ENCODE data around the gene UBALD2.
A peak's percentile ranks its signal among the peaks of the same experiment; 100 is the strongest.
"Not testable (repeated sequence)": the region's sequence is repeated elsewhere in the genome, so short reads cannot be mapped to it uniquely, and the experiment has no call there.

The UBALD2 gene

GRCh38 chr17:76267051-76267576 lies 2.0 kb downstream of the UBALD2 start:
- H3K27ac ChIP-seq: peak overlapping the region; percentile 90
- peaks cover 48% of the 10 kb centered on the region for H3K4me1 ChIP-seq
- peak overlapping the region; percentile 81 for H3K4me3 ChIP-seq (ENCODE audit: low read depth, low read length)

GRCh38 chr17:76267581-76268001 lies 2.4 kb downstream of the UBALD2 start:
- not testable (repeated sequence) for H3K36me3 ChIP-seq (ENCODE audit: control insufficient read depth, insufficient read depth, low read length); H3K9ac ChIP-seq; H2AFZ ChIP-seq; H3K4me2 ChIP-seq (ENCODE audit: low read length); H3K27me3 ChIP-seq (ENCODE audit: control insufficient read depth, insufficient read depth, low read length); H3K9me3 ChIP-seq (ENCODE audit: control insufficient read depth, low read length)
- peak overlapping the region; percentile 17 for H3K27ac ChIP-seq
- H3K79me2 ChIP-seq: peaks cover 29% of the 10 kb centered on the region
- peak overlapping the region; percentile 12 for H3K4me3 ChIP-seq (ENCODE audit: low read depth, low read length)
- peaks cover 47% of the 10 kb centered on the region for H3K4me1 ChIP-seq

More at GRCh38 chr17:76267051-76267576, 2.0 kb downstream of the UBALD2 start:
- Histone ChIP-seq H3K4me2 (ENCODE audit: low read length) (peak overlapping the region; percentile 66), H2AFZ (no peak overlapping the region), H3K9ac (no peak overlapping the region), H3K79me2 (peaks cover 29% of the 10 kb centered on the region), H3K36me3 (ENCODE audit: control insufficient read depth, insufficient read depth, low read length) (no peaks in the 10 kb centered on the region), H3K9me3 (ENCODE audit: control insufficient read depth, low read length) (no peaks in the 10 kb centered on the region), H3K27me3 (ENCODE audit: control insufficient read depth, insufficient read depth, low read length) (no peaks in the 10 kb centered on the region)
- no peak for TF ChIP-seq CTCF (IDR thresholded peaks at IDR 0.05)

GRCh38 chr17:76268015-76268749 lies 3.0 kb downstream of the UBALD2 start:
- H3K36me3 ChIP-seq (ENCODE audit: control insufficient read depth, insufficient read depth, low read length): no peaks in the 10 kb centered on the region
- peak overlapping the region; percentile 12 for H3K4me3 ChIP-seq (ENCODE audit: low read depth, low read length)
- TF ChIP-seq CTCF (IDR thresholded peaks at IDR 0.05): no peak
- peak overlapping the region; percentile 17 for H3K27ac ChIP-seq
- no peaks in the 10 kb centered on the region for H3K9me3 ChIP-seq (ENCODE audit: control insufficient read depth, low read length)
- H3K4me2 ChIP-seq (ENCODE audit: low read length): peak overlapping the region; percentile 14
- peaks cover 29% of the 10 kb centered on the region for H3K79me2 ChIP-seq
- no peak overlapping the region for H2AFZ ChIP-seq
- H3K4me1 ChIP-seq: peaks cover 42% of the 10 kb centered on the region
- no peaks in the 10 kb centered on the region for H3K27me3 ChIP-seq (ENCODE audit: control insufficient read depth, insufficient read depth, low read length)
- no peak overlapping the region for H3K9ac ChIP-seq

GRCh38 chr17:76268991-76269981 lies 4.1 kb downstream of the UBALD2 start:
- no peak for TF ChIP-seq CTCF (IDR thresholded peaks at IDR 0.05)
- Histone ChIP-seq H3K4me1 (peaks cover 35% of the 10 kb centered on the region), H3K79me2 (peaks cover 29% of the 10 kb centered on the region), H3K9me3 (ENCODE audit: control insufficient read depth, low read length) (no peaks in the 10 kb centered on the region), H3K4me3 (ENCODE audit: low read depth, low read length) (peak overlapping the region; percentile 7), H3K4me2 (ENCODE audit: low read length) (peak overlapping the region; percentile 14), H3K27ac (peak overlapping the region; percentile 39), H3K36me3 (ENCODE audit: control insufficient read depth, insufficient read depth, low read length) (no peaks in the 10 kb centered on the region), H3K27me3 (ENCODE audit: control insufficient read depth, insufficient read depth, low read length) (no peaks in the 10 kb centered on the region), H3K9ac (no peak overlapping the region), H2AFZ (no peak overlapping the region)

- H3K9me3 ChIP-seq (ENCODE audit: control insufficient read depth, low read length): no peaks in the 10 kb centered on the region
- H3K4me2 ChIP-seq (ENCODE audit: low read length): no peak overlapping the region
- H3K36me3 ChIP-seq (ENCODE audit: control insufficient read depth, insufficient read depth, low read length): no peaks in the 10 kb centered on the region
- H3K4me3 ChIP-seq (ENCODE audit: low read depth, low read length): no peak overlapping the region
- no peak overlapping the region for H3K27ac ChIP-seq
- peaks cover 29% of the 10 kb centered on the region for H3K79me2 ChIP-seq
- no peak overlapping the region for H3K9ac ChIP-seq
- H3K27me3 ChIP-seq (ENCODE audit: control insufficient read depth, insufficient read depth, low read length): no peaks in the 10 kb centered on the region
- H2AFZ ChIP-seq: no peak overlapping the region
- H3K4me1 ChIP-seq: peaks cover 35% of the 10 kb centered on the region
- TF ChIP-seq CTCF (IDR thresholded peaks at IDR 0.05): no peak
Observed at GRCh38 chr17:76270127-76270592, 5.0 kb downstream of the UBALD2 start.
